Fibroblast of mammary gland (primary cell): ENCODE data around the gene CDH5.

ENCODE experiments used
- DNase-seq: peaks from one replicate; pipeline ENCODE4 v3.0.0-alpha.2; 2010; ENCODE audit warnings: low read depth
- H3K4me3 ChIP-seq: 2 replicates; pipeline ENCODE4 v1.5.1; 2011; ENCODE audit warnings: low read depth, mild to moderate bottlenecking, low read length, moderate library complexity; ENCODE audit not compliant: control insufficient read depth
- CTCF ChIP-seq: conservative IDR thresholded peaks from 2 replicates; pipeline ENCODE4 v1.5.1; 2011; ENCODE audit warnings: low read depth, low read length, inconsistent platforms; ENCODE audit not compliant: control insufficient read depth, insufficient read depth

The CDH5 gene

GRCh38 chr16:66383551-66383950, 17.1 kb downstream of the CDH5 start:
- no peak for TF ChIP-seq CTCF
- no peak for DNase-seq
- no peak overlapping the region for H3K4me3 ChIP-seq

- no peak for DNase-seq
- no peak for TF ChIP-seq CTCF
These were observed 18.9 kb downstream of the CDH5 start for GRCh38 chr16:66385415-66385814.

GRCh38 chr16:66386629-66387622, 20.4 kb downstream of the CDH5 start:
- no peak for TF ChIP-seq CTCF
- no peak overlapping the region for H3K4me3 ChIP-seq
- no peak for DNase-seq

More at GRCh38 chr16:66385415-66385814, 18.9 kb downstream of the CDH5 start:
- H3K4me3 ChIP-seq: no peak overlapping the region

GRCh38 chr16:66387817-66388332, 21.4 kb downstream of the CDH5 start:
- DNase-seq: no peak
- TF ChIP-seq CTCF: no peak

GRCh38 chr16:66388350-66389139, 22.1 kb downstream of the CDH5 start:
- no peak overlapping the region for H3K4me3 ChIP-seq
- no peak for DNase-seq
- no peak for TF ChIP-seq CTCF

More at GRCh38 chr16:66387817-66388332, 21.4 kb downstream of the CDH5 start:
- H3K4me3 ChIP-seq: no peak overlapping the region
